Lower leg skin (tissue), 4 donors: ENCODE results near the gene TXNDC2. TPM values are rescaled to one million over a fixed set of nuclear protein-coding genes. Genes with fewer than 3 reads are reported as not detected.
"Not testable (repeated sequence)": the region's sequence is repeated elsewhere in the genome, so short reads cannot be mapped to it uniquely, and the experiment has no call there.

Source experiments
- DNase-seq, 2 donors: peaks; one replicate each; pipeline ENCODE4 v3.0.0-alpha.2; 2019; ENCODE audit warnings: low spot score in 2 of 2
- H3K4me3 ChIP-seq: fragments of 200-600 bp; sonication (generic); 2 replicates; pipeline ENCODE4 v1.5.1; 2017; ENCODE audit warnings: mild to moderate bottlenecking, low read depth; ENCODE audit not compliant: poor library complexity, severe bottlenecking
- CTCF ChIP-seq, 3 donors: fragments of 450-650 bp; IDR thresholded peaks; one replicate each; pipeline ENCODE4 v1.5.1; 2016; ENCODE audit warnings: antibody characterized with exemption in 3 of 3, mild to moderate bottlenecking in 3 of 3, moderate library complexity in 2 of 3
- POLR2A ChIP-seq, 2 donors: fragments of 450-650 bp; IDR thresholded peaks; one replicate each; pipeline ENCODE4 v1.6.1; 2016 to 2017; ENCODE audit warnings: antibody characterized with exemption in 2 of 2, mild to moderate bottlenecking in 1 of 2, moderate library complexity in 1 of 2
- WGBS, 2 donors: methylation state at CpG; one replicate each; pipeline ENCODE4 v1.1.5; 2018; 5-methylcytosine and 5-hydroxymethylcytosine counted together
- intact Hi-C: fragments of 100-400 bp; cut with DNase I; formaldehyde crosslinking; loops from one replicate; pipeline ENCODE4 v1.15.0; 2023; ENCODE audit warnings: low total_unique reads
- total RNA-seq, 4 donors: library from RNA; depleted of rRNA; stranded (reverse); fragments of >200 nt; gene quantifications; one replicate each; pipeline ENCODE4 v1.1.0, GENCODE V29; 2016

Gene TXNDC2
- total RNA-seq, 4 donors from 2014 or later: 0.06 TPM; not detected in 3

- WGBS, 2 donors: 77 to 79% methylated on average over 11 of the region's 11 CpGs
- H3K4me3 ChIP-seq: no peak overlapping the region
- TF ChIP-seq CTCF (IDR thresholded peaks at IDR 0.05) (no peak), POLR2A (IDR thresholded peaks at IDR 0.05) (no peak)
- DNase-seq: no peak
- intact Hi-C loops: no loop called here
Measured at GRCh38 chr18:9898792-9899549, 13.2 kb downstream of the TXNDC2 start.

GRCh38 chr18:9899550-9899930 is 13.8 kb downstream of the TXNDC2 start:
- DNase-seq, intact Hi-C loops, H3K4me3 ChIP-seq: not testable (repeated sequence)
- WGBS, 2 donors: 93 to 100% methylated on average over 1 of the region's 1 CpG

- intact Hi-C loops: no loop called here
- no peak overlapping the region for H3K4me3 ChIP-seq
- WGBS, 2 donors: 90 to 92% methylated on average over 7 of the region's 7 CpGs
- DNase-seq: no peak
- TF ChIP-seq CTCF (IDR thresholded peaks at IDR 0.05) (no peak), POLR2A (IDR thresholded peaks at IDR 0.05) (no peak)
Measured at GRCh38 chr18:9900699-9901098, 14.9 kb downstream of the TXNDC2 start.

GRCh38 chr18:9901377-9901776 is 15.6 kb downstream of the TXNDC2 start:
- H3K4me3 ChIP-seq: no peak overlapping the region
- DNase-seq: no peak
- intact Hi-C loops: no loop called here
- 87 to 89% methylated on average over 3 of the region's 3 CpGs for WGBS, 2 donors
- no peak for TF ChIP-seq POLR2A (IDR thresholded peaks at IDR 0.05)
- TF ChIP-seq CTCF (IDR thresholded peaks at IDR 0.05): no peak

GRCh38 chr18:9902264-9902663 is 16.5 kb downstream of the TXNDC2 start:
- intact Hi-C loops, H3K4me3 ChIP-seq, DNase-seq: not testable (repeated sequence)
- WGBS, 2 donors: 90 to 92% methylated on average over 14 of the region's 14 CpGs

GRCh38 chr18:9902832-9903231 is 17.1 kb downstream of the TXNDC2 start:
- 68 to 73% methylated on average over 10 of the region's 10 CpGs for WGBS, 2 donors
- DNase-seq: no peak
- TF ChIP-seq POLR2A (IDR thresholded peaks at IDR 0.05) (no peak), CTCF (IDR thresholded peaks at IDR 0.05) (no peak)
- intact Hi-C loops: no loop called here
- no peak overlapping the region for H3K4me3 ChIP-seq

- TF ChIP-seq POLR2A (IDR thresholded peaks at IDR 0.05) (no peak), CTCF (IDR thresholded peaks at IDR 0.05) (no peak)
- DNase-seq: no peak
- intact Hi-C loops: no loop called here
- H3K4me3 ChIP-seq: no peak overlapping the region
- WGBS, 2 donors: 73 to 74% methylated on average over 5 of the region's 5 CpGs
Measured at GRCh38 chr18:9905401-9905922, 19.7 kb downstream of the TXNDC2 start.
